ENCODE data around the gene MGP.

DNA sequence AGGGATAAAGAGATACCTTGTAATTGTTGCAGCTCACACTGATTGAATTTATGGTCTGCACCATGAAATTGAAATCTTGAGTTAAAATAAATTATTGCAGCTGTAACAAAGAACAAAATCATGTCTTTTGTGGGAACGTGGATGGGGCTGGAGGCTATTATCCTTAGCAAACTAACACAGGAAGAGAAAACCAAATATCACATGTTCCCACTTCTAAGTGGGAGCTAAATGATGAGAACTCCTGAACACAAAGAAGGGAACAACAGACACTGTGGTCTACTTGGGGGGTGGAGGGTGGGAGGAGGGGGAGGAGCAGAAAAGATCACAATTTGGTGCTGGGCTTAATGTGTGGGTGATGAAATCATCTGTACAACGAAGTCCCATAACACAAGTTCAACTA is 30.1 kb upstream of the MGP start:
- TF ChIP-seq, protein P1, sequence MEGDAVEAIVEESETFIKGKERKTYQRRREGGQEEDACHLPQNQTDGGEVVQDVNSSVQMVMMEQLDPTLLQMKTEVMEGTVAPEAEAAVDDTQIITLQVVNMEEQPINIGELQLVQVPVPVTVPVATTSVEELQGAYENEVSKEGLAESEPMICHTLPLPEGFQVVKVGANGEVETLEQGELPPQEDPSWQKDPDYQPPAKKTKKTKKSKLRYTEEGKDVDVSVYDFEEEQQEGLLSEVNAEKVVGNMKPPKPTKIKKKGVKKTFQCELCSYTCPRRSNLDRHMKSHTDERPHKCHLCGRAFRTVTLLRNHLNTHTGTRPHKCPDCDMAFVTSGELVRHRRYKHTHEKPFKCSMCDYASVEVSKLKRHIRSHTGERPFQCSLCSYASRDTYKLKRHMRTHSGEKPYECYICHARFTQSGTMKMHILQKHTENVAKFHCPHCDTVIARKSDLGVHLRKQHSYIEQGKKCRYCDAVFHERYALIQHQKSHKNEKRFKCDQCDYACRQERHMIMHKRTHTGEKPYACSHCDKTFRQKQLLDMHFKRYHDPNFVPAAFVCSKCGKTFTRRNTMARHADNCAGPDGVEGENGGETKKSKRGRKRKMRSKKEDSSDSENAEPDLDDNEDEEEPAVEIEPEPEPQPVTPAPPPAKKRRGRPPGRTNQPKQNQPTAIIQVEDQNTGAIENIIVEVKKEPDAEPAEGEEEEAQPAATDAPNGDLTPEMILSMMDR (IDR thresholded peaks at IDR 0.05; ENCODE audit: low read depth, low read length), result no peak
- TF ChIP-seq POLR2A (IDR thresholded peaks at IDR 0.05; ENCODE audit: extremely low read depth, insufficient read length), result no peak
